HG02973 (cell line): ENCODE results near the gene DTX4.
A peak's percentile ranks its signal among the peaks of the same experiment; 100 is the strongest.
"Not testable (repeated sequence)": the region's sequence is repeated elsewhere in the genome, so short reads cannot be mapped to it uniquely, and the experiment has no call there.

ENCODE experiments used
- ATAC-seq: cut with Tn5 transposase; IDR thresholded peaks from one replicate; pipeline ENCODE4 v1.9.1; 2021; ENCODE audit warnings: moderate library complexity; ENCODE audit not compliant: unreplicated experiment

The DTX4 gene

GRCh38 chr11:59171508-59172322 is at the start of gene DTX4:
Gene DTX4 (plus strand): TSS chr11:59172132. CDS start chr11:59172596, 464 bp downstream.
- ATAC-seq, result peak; percentile 81

- peak; percentile 88 for ATAC-seq
These were observed 36.1 kb upstream of the DTX4 start for GRCh38 chr11:59135648-59136461.

DNA sequence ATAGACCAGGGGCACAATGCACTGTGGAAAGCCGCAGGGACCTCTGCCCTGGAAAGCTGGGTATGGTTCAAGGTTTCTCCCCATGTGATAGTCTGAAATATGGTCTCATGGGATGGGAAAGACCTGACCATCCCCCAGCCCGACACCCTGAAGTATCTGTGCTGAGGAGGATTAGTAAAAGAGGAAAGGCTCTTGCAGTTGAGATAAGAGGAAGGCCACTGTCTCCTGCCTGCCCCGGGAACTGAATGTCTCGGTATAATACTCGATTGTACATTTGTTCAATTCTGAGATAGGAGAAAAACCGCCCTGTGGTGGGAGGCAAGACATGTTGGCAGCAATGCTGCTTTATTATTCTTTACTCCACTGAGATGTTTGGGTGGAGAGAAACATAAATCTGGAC is 35.4 kb upstream of the DTX4 start:
- ATAC-seq, result not testable (repeated sequence)

DNA sequence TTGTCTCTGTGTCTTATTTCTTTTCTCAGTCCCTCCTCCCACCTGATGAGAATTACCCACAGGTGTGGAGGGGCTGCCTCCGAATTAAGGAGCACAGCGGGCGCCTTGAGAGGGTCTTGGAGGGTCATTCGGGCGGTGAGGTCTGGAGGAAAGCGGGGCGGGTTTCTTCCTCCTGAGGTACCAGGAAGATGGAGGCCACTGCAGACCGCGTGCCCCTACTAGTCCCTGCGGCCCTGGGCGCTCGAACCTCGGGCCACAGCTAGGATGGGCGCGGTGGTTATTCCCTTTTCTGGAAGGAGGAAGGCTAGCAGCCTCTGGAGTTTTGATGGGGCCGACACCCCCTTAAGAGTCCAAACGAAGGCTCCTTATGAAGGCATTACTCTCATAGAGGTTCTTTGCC is 34.7 kb upstream of the DTX4 start:
- ATAC-seq, result no peak

- ATAC-seq, result no peak
These were observed 33.3 kb upstream of the DTX4 start for GRCh38 chr11:59138643-59139042.

DNA sequence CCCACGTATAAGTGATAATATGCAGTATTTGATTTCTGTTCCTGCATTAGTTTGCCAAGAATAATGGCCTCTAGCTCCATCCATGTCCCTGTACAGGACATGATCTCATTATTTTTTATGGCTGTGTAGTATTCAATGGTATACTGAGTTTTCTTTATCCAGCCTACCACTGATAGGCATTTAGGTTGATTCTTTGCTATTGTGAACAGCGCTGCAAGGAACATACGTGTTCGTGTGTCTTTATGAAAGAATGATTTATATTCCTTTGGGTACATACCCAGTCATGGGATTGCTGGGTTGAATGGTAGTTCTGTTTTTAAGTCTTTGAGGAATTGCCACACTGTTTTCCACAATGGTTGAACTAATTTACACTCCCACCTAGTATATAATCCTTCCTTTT is 30.7 kb upstream of the DTX4 start:
- ATAC-seq, result no peak

GRCh38 chr11:59141673-59142460 is 30.1 kb upstream of the DTX4 start:
- no peak for ATAC-seq

DNA sequence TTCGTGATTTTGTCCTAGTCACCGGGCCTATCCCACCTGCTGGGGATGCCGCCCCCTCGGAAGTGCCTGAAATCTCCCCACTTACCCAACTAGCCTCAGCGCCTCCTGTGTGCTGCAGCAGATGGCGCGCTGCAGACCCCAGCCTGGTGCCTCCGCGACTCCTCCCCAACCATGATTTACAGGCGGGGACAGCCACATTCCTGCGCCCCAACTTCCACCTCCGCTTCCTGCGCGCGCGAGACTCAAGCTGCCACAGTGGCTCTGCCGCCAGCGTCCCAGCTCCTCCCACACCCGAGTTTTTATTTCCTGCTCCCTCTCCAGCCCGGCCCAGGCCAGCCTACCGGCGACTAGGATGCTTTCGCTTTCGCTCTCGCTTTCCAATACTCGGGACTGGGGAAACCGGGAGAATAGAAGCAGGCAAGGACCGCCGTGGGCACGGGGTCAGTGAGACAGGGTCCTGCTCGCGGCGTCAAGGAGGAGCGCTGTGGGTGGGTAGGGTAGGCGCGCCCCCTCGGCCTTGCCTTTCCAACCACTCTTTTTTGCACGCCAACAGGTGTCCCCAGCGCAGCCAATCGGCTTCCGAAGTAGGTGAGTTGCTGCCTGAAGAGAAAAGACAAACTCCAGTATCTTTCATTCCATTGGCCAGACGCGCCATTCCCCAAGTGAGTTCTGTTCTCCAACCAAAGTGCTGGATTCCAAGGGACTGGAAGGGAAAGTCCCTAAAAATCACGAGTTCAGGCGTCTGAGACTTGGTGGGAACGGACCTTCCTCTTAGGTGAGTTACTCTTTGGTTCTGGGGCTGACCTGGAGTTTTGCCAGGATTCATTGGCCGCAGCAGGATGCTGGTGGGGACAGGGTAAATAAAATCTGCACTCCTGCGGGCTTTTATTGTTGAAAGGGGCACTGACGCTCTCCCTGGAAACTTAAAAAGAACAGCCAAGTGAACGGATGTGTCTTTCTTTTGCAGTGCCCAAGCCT is 29.1 kb upstream of the DTX4 start, which contains the start of gene FAM111A:
Gene FAM111A, plus strand, starts transcription at position 327 of the 978 bp plus-strand sequence. CDS start 6,017 bp downstream, outside the sequence.
- ATAC-seq, result peak; percentile 57

GRCh38 chr11:59144096-59144495 is 27.8 kb upstream of the DTX4 start:
- ATAC-seq, result no peak

- peak; percentile 53 for ATAC-seq
These were observed 27.2 kb upstream of the DTX4 start for GRCh38 chr11:59144579-59145345.

DNA sequence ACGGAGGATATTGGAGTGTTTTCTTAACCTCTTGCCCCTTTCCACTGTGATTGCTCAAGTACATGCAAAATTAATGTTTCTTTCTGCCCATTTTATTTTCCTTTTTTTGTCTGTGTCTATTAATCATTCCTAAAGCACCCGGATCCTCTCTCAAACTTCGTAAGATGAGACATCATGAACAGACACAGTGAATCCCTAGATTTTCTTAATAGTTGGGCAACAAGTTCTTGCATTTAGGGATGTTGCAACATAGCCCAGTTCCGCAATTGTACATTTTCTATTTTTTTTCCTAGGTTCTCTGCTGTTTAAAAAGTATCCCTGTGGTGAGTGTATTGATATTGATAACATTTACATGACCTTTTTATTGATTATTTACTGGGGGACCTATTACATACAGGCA is 26.4 kb upstream of the DTX4 start:
- no peak for ATAC-seq

DNA sequence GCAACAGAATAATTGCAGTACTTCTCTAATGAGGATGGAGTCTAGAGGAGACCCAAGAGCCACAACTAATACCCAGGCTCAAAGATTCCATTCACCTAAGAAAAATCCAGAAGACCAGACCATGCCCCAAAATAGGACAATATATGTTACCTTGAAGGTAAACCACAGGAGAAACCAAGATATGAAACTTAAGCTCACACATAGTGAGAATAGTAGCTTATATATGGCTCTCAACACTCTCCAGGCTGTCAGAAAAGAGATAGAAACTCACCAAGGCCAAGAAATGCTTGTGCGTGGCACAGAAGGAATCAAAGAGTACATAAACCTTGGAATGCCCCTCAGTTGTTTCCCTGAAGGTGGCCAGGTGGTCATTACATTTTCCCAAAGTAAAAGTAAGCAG is 20.2 kb upstream of the DTX4 start:
- ATAC-seq, result peak; percentile 69

- peak; percentile 78 for ATAC-seq
These were observed 19.5 kb upstream of the DTX4 start for GRCh38 chr11:59152312-59152951.

GRCh38 chr11:59154610-59155009 is 17.3 kb upstream of the DTX4 start:
- ATAC-seq, result no peak

GRCh38 chr11:59157433-59157832 is 14.5 kb upstream of the DTX4 start:
- ATAC-seq, result no peak

DNA sequence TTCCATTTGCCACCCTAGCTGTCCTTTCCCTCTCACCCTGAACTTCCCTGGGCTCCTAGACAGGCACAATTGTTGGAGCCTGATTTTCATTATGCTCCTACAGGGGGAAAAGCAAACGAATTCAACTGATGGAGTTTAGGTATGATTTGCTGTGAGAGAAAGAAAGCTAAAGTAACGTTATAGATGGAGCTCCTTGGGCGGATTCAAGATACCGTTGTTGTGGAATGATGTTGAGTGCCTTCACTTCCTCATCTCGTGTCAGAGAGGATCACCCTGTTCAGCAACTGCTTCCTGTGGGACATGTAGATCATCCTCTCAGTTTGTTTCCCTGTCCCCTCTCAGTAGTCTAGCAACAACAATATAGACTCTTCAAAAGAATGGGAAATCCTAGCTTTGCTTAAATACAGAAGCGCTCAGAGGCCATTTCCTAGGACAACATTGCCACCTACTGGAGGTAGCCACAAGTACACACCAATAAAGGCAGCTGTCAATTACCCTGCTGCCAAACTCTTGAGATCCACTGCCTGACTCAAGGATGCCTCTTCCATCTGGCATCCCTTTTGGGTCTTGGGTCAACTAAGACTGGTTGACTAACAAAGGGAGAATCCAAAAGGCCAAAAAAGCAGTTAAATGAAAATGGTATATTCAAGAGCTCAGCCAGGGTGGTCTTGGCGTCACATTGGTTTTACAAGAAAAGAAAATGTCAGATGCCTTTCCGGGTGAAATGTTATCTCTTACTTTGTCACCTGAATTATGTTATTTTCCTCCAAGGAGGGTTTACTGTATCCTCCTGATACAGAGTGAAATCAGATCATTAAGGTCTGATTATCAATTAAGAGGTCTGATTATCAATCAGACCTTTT is 13.5 kb upstream of the DTX4 start:
- ATAC-seq, result peak; percentile 96

- ATAC-seq, result no peak
These were observed 7.9 kb upstream of the DTX4 start for GRCh38 chr11:59164028-59164427.
